GM19023 (cell line): ENCODE measurements around the gene CHRNE.
"Not testable (repeated sequence)": the region's sequence is repeated elsewhere in the genome, so short reads cannot be mapped to it uniquely, and the experiment has no call there.

Source experiments
- ATAC-seq: cut with Tn5 transposase; IDR thresholded peaks from one replicate; pipeline ENCODE4 v1.9.1; 2021; ENCODE audit warnings: mild to moderate bottlenecking, moderate library complexity; ENCODE audit not compliant: unreplicated experiment

The CHRNE gene

DNA sequence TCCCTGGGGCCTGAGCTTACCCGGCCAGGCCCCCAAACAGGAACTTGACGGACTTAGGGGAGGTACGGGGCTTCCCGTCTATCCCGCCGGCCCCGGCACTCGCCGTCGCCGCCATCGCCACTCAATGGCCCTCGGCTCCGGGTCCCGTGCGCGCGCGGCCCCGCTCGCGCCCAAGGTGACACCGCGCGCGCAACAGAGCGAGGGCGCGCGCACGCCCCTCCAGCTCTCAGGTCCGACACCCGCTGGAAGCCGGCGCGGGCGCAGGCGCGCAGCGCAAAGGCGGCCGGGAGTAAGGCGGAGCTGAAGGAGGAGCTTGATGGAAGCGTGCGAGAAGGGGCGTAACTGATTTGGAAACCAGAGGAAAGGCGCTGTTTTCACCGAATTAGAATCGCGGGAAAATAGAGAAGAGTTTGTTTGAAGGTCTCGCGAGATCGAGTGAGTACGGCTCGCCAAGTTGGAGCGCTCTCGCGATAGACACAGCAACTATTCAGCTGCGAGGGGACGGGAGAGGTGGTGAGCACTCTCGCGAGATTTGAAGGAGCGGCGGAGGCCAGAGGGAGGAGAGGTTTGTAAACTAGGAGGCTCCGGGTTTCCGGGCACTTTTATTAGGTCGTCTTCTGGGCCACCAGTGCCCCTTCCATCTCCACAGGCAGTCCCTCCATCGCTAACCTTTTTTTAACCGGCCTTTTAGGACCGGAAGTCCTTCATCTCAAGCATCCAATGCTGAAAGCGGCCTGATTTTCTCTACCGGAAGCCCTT is 37.1 kb upstream of the CHRNE start, which contains the start of the genes RNF167 and SLC25A11:
Gene RNF167, plus strand, starts transcription at position 473 of the 759 bp plus-strand sequence. CDS start 642 bp downstream, outside the sequence.
Gene SLC25A11, minus strand, starts transcription at position 251 of the 759 bp plus-strand sequence. Its CDS starts 136 bp downstream, at position 115.
- ATAC-seq = peak; percentile 73

GRCh38 chr17:4939546-4939795 is 36.6 kb upstream of the CHRNE start:
- peak; percentile 15 for ATAC-seq

DNA sequence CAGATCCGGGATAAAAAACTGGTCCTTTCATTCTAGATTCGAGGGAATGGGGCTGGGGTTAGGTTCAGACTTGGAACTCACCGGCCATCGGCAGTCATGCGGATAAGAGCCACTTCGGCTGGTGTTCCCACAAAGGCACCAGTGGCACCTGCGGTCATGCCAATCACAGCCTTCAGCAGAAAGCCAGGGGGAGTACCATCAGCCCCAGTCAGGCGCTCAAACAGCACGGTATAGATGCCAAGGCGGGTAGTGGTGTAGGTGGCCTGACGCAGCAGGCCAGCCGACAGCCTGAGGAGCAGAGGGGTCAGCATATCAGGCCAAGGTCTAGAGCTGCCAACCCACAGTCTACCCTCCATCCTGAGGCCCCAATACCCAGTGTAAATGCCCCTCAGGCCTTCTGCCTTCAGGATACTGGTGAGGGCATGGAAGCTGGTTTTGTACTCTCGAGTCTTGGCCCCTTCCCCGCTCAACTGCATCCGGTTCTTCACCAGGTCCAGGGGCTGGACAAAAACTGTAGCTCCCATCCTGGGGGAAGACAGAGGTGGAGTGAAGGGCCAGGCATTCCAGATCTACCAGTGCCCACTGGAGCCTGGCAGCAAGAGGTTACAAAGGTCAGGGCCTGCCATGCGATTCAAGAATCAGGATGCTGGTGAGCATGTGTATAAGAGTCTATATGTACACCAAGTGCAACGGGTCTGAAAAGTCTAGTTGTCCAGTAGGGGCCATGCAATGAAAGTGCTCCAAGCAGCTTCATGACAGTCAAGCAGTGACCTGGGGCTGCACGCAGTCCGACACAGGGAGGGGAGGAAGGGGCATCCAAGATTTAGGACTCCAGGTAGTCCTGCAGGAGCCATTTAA is 36.0 kb upstream of the CHRNE start:
- ATAC-seq = no peak

- ATAC-seq = no peak
Observed at GRCh38 chr17:4938069-4938491, 35.2 kb upstream of the CHRNE start.

DNA sequence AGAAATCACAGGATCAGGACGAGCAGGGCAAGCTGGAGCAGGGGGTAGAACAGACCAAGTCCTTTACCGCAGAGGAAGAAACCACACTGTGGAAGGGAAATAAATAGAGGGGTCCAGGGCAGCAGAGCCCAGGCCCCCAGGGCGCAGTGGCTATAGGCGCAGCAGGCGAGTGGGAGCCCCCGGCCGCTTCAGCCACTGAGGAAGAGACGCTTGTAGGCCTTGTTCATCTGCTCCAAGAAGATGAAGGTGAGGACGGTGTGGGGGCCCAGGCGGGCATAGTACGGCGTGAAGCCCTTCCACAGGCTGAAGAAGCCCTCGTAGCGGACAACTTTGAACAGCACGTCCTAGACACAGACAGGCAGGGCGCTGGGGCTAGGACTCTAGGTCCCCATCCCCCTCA is 34.7 kb upstream of the CHRNE start:
- no peak for ATAC-seq

GRCh38 chr17:4936436-4936835 is 33.5 kb upstream of the CHRNE start:
- ATAC-seq = no peak

GRCh38 chr17:4935650-4936049 is 32.8 kb upstream of the CHRNE start:
- ATAC-seq = no peak

DNA sequence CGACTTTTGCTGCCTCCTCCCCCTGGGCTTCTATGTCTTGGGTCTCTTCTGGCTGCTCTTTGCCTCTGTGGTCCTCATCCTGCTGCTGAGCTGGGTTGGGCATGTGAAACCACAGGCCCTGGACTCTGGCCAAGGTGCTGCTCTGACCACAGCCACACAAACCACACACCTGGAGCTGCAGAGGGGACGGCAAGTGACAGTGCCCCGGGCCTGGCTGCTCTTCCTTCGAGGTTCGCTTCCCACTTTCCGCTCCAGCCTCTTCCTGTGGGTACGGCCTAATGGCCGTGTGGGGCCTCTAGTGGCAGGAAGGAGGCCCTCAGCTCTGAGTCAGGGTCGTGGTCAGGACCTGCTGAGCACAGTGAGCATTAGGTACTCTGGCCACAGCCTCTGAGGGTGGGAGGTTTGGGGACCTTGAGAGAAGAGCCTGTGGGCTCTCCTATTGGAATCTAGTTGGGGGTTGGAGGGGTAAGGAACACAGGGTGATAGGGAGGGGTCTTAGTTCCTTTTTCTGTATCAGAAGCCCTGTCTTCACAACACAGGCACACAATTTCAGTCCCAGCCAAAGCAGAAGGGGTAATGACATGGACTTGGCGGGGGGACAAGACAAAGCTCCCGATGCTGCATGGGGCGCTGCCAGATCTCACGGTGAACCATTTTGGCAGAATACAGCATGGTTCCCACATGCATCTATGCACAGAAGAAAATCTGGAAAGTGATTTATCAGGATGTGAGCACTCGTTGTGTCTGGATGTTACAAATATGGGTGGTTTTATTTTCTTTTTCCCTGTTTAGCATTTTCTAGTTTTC is 31.5 kb upstream of the CHRNE start:
- ATAC-seq = no peak

- ATAC-seq = no peak
Observed at GRCh38 chr17:4933646-4934045, 30.7 kb upstream of the CHRNE start.

DNA sequence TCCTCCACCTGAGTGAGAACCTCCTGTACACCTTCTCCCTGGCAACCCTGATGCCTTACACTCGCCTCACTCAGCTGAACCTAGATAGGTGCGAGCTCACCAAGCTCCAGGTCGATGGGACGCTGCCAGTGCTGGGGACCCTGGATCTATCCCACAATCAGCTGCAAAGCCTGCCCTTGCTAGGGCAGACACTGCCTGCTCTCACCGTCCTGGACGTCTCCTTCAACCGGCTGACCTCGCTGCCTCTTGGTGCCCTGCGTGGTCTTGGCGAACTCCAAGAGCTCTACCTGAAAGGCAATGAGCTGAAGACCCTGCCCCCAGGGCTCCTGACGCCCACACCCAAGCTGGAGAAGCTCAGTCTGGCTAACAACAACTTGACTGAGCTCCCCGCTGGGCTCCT is 29.9 kb upstream of the CHRNE start:
- ATAC-seq = no peak

GRCh38 chr17:4931963-4932362 is 29.1 kb upstream of the CHRNE start, which contains the start of gene GP1BA:
Gene GP1BA (plus strand): TSS chr17:4932277. CDS start chr17:4932605, 328 bp downstream.
- ATAC-seq = no peak

DNA sequence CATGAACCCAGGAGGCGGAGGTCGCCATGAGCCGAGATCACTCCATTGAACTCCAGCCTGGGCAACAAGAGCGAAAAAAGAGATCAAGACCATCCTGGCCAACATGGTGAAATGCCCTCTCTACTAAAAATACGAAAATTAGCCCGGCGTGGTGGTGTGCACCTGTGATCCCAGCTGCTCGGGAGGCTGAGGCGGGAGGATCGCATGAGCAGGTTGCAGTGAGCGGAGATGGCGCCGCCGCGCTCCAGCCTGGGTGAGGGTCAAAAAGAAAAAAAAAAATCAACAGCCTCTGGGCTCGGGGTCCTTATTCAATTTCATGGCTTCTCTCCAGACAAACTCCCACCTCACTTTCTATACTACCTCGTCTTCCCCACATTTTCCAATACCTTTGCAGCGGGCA is 26.0 kb upstream of the CHRNE start:
- no peak for ATAC-seq

DNA sequence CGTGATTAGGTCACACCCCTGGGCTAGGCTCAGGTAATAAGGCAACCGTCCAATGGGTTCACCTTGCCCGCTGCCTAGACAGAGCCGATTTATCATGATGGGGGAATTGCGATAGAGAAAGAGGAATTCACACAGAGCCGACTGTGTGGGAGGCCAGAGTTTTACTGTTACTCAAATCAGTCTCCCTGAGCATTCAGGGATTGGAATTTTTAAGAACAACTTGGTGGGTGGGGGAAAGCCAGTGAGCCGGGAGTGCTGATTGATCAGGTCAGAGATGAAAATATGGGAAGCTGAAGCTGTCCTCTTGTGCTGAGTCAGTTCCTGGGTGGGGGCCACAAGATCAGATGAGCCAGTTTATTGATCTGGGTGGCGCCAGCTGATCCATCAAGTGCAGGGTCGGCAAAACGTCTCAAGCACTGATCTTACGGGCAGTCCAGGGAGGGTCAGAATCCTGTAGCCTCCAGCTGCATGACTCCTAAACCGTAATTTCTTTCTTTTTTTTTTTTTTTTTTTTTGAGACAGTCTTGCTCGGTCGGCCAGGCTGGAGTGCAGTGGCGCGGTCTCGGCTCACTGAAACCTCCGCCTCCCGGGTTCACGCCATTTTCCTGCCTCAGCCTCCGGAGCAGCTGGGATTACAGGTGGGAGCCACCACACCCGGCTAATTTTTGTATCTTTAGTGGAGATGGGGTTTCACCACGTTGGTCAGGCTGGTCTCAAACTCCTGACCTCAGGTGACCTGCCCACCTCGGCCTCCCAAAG is 23.9 kb upstream of the CHRNE start:
- not testable (repeated sequence) for ATAC-seq

- ATAC-seq = no peak
Observed at GRCh38 chr17:4921320-4921719, 18.4 kb upstream of the CHRNE start.

DNA sequence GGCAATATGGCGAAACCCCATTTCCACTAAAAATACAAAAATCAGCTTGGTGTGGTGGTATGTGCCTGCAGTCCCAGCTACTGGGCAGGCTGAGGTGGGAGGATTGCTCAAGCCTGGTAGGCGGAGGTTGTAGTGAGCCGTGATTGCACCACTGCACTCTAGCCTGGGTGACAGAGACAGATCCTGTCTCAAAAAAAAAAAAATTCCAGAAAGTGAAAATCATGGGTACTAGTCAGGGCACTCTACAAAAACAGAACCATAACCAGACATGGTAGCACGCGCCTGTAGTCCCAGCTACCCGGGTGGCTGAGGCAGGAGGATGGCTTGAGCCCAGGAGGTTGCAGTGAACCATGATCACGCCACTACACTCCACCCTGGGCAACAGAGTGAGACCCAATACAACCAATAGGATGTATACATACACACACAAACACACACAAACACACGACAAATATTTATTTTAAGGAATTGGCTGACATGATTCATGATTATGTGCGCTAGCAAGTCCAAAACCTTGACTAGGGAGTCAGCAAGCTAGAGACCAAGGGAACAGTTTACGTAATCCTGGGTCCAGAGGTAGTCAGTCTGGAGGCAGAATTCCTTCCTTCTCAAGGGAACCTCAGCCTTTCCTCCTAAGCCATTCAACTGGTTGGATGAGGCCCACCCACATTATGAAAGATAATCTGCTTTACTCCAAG is 17.6 kb upstream of the CHRNE start:
- no peak for ATAC-seq

DNA sequence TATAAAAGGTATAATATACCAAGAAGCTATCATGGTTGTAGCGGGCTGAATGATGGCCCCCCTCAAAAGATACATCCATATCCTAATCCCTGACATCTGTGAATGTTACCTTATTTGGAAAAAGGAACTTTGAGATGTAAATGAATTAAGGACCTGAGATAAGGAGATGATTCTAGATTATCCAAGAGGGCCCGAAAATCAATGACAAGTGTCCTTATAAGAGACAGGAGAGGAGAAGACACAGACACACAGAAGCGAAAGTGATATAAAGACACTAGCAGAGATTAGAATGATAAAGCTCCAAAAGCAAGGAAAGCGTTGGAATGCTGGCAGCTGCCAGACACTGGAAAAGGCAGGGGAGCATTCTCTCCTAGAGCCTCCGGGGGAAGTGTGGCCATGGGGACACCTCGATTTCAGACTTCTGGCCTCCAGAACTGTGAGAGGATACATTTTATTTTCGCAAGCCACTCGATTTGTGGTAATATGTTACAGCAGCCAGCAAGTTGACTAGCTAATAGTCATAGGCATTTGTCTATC is 16.7 kb upstream of the CHRNE start:
- ATAC-seq = no peak

DNA sequence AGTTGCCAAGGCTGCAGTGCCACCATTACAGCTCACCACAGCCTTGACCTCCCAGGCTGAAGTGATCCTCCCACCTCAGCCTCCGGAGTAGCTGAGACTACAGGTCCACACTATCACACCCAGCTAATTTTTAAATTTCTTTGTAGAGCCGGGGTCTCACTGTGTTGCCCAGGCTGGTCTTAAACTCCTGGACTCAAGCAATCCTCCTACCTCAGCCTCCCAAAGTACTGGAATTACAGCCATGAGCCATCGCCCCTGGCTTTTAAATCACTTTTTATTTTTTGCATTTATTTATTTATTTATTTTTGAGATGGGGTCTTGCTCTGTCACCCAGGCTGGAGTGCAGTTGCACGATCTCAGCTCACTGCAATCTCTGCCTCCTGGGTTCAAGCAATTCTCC is 11.7 kb upstream of the CHRNE start:
- not testable (repeated sequence) for ATAC-seq

- ATAC-seq = no peak
Observed at GRCh38 chr17:4913994-4914393, 11.1 kb upstream of the CHRNE start.

DNA sequence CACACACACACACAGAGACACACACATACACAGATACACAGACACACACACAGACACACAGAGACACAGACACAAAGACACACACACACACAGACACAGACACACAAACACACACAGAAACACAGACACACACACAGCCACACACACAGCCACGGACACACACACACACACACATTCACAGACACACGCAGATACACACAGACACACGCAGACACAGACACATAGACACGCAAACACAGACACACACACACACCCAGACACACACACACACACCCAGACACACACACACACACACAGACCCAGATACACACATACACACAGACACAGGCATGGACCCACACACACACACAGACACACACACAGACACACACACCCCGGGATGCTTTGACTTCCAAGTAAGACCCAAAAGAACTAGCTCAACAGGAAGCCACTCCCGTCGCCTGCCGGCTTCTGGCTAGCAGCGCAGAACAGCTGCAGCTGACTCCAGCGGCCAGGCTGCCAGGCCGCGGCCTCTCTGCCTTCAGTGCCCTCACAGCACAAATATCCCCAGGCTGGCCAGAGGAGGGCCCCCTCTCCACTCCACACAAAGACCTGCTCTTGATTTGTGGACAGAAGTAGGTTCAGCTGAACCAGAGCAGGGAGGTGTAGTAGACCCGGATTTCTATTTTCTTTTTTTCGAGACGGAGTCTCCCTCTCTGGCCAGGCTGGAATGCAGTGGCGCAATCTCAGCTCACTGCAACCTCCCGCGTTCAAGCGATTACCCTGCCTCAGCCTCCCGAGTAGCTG is 6.0 kb upstream of the CHRNE start:
- no peak for ATAC-seq
